NCI-H526 (cell line): ENCODE measurements around the gene PIN1.
"Not testable (repeated sequence)": the region's sequence is repeated elsewhere in the genome, so short reads cannot be mapped to it uniquely, and the experiment has no call there.

ENCODE experiments used
- DNase-seq, 2 experiments: peaks; one replicate each; lab custom pipeline; 2025; lab: John Stamatoyannopoulos, UW

PIN1 gene

GRCh38 chr19:9834726-9835506, at the start of gene PIN1:
PIN1 (plus strand) TSS chr19:9835318; CDS start chr19:9835345, 27 bp downstream.
- peak; percentile 90 to 97 for DNase-seq

DNA sequence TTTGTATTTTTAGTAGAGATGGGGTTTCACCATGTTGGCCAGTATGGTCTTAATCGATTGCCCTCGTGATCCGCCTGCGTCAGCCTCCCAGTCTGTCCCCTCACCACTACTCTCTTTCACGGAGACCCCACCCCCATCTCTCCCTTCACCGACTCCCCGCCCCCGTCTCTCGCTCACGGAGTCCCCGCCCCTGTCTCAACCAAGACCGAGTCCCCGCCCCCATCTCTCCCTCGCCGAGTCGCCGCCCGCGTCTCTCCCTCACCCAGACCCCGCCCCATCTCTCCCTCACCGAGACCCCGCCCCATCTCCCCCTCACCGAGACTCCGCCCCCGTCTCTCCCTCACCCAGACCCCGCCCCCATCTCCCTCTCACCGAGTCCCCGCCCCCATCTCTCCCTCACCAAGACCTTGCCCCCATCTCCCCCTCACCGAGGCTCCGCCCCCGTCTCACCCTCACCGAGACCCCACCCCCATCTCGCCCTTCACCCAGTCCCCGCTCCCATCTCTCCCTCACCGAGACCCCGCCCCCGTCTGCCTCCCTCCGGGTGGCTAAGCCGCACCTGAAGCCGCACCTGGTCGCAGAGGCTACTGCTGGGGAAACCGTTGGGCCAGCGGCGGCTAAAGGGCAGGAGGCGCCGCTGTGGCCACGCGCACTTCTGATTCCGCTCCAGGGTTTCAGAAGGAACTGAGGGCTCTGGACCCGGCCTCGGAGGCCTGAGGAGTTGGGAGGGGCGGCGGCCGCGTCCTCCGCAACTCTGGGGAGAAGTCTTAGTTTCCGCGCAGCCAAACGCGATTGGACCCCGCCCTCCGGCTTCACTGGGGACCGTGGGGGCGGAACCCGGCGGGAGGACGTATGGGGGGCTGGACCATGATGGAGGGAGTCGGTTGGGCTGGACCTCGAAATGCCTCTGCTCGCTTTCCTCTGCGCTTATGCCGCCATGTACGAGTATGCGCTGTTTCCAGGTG, 49.5 kb upstream of the PIN1 start:
- peak; percentile 94 to 99 for DNase-seq

- DNase-seq, result no peak
Observed at GRCh38 chr19:9786342-9786741, 48.8 kb upstream of the PIN1 start.

- no peak for DNase-seq
Observed at GRCh38 chr19:9786819-9787218, 48.3 kb upstream of the PIN1 start.

GRCh38 chr19:9788604-9789003, 46.5 kb upstream of the PIN1 start:
- DNase-seq, result not testable (repeated sequence)

GRCh38 chr19:9789066-9789465, 46.1 kb upstream of the PIN1 start:
- DNase-seq, result no peak

- DNase-seq, result not testable (repeated sequence)
Observed at GRCh38 chr19:9789579-9789978, 45.5 kb upstream of the PIN1 start.

DNA sequence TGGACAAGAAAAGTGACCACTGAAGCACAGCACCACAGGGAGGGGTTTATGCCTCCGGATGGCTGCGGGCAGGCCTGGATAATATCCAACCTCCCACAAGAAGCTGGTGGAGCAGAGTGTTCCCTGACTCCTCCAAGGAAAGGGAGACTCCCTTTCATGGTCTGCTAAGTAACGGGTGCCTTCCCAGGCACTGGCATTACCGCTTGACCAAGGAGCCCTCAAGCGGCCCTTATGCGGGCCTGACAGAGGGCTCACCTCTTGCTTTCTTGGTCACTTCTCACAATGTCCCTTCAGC, 44.1 kb upstream of the PIN1 start:
- DNase-seq, result not testable (repeated sequence)

DNA sequence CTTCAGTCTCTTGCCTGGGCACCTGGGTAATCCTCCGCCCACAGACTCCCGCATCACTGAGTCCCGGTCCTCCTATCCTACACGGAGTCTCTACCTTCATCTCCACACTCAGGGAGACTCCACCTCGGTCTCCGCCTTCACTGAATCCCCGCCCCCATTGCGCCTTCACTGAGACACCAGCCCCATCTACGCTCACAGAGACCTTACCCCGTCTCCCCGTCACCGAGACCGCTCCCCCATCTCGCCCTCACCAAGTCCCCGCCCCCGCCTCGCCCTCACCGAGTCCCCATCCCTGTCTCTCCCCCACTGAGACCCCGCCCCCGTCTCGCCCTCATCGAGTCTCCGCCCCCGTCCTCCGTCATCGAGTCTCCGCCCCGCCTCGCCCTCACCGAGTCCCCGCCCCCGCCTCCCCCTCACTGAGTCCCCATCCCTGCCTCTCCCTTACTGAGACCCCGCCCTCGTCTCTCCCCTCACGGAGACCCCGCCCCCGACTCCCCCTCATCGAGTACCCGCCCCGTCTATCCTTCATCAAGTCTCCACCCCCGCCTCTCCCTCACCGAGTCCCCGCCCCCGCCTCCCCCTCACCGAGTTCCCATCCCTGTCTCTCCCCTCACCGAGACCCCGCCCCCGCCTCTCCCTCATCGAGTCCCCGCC, 43.4 kb upstream of the PIN1 start:
- peak; percentile 88 to 97 for DNase-seq

DNA sequence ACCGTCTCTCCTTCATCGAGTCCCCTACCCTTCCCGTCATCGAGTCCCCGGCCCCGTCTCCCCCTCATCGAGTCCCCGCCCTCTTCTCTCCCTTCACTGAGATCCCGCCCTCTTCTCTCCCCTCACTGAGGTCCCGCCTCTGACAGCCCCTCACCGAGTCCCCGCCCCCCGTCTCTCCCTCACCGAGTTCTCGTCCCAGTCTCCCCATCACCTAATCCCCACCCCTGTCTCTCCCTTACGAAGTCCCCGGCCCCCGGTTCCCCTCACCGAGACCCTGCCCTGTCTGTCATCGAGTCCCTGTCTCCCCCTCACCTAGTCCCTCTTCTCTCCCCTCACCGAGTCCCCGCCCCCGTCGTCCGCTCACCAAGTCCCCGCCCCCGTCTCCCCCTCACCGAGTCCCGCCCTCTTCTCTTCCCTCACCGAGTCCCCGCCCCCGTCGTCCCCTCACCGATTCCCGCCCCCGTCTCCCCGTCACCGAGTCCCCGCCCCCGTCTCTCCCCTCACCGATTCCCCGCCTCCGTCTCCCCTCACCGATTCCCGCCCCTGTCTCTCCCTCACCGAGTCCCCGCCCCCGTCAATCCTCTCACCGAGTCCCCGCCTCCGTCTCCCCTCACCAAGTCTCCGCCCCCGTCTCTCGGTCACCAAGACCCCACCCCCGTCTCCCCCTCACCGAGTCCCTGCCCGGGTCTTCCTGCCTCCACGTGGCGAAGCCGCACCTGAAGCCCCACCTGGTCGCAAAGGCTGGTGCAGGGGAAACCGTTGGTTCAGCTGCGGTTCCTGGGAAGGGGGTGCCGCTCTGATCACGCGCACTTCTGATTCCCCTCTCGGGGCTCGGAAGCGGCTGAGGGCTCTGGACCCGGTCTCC, 42.7 kb upstream of the PIN1 start:
- DNase-seq, result peak; percentile 73 to 97

DNA sequence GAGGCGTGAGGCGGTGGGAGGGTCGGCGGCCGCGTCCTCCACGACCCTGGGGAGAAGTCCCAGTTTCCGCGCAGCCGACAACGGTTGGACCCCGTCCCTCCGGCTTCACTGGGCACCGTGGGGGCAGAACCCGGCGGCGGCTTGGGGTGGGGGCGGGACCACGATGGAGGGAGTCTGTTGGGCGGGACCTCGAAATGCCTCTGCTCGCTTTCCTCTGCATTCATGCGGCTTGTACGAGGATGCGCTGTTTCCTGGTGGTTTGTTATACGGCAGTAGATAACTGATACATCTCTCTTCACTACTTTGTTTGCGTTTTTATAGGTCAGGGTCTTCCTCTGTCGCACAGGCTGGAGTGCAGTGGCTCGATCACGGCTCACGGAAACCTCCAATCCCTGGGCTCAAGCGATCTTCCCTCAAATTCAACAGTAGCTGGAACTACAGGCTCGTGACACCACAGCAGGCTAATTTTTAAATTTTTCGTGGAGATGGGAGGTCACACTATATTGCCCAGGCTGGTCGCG, 42.0 kb upstream of the PIN1 start:
- DNase-seq, result peak; percentile 37 to 74

DNA sequence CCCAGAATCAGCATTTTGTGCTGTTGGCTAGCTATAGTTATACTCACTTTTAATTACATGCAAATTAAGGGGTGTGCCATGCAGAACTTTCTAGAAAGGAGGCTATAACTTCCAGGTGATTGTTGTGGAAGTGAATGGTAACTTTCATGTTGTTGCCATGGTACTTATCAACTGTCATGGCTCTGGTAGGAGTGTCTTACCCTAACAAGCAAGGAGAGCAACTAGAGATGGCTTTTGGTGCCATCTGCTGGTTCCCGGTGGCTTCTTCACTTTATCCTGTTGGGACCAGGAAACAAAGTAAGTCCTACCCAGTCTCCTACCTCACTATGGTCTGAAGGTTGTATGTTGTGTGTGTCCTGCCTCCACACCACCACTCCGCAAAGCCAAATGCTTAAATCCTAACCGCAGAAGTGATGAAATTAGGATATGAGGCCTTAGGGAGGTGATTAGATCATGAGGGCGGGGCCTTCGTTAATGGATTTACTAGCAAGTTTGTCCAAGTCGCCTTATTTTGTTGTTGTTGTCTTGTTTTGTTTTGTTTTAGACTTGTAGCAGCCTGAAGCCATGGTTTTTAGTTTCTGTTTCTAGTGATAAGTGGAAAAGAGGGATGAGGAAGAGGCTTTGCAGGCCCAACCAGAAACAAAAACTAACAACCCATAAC, 38.9 kb upstream of the PIN1 start:
- DNase-seq, result peak; percentile 75 to 83

- no peak for DNase-seq
Observed at GRCh38 chr19:9797871-9798270, 37.2 kb upstream of the PIN1 start.

DNA sequence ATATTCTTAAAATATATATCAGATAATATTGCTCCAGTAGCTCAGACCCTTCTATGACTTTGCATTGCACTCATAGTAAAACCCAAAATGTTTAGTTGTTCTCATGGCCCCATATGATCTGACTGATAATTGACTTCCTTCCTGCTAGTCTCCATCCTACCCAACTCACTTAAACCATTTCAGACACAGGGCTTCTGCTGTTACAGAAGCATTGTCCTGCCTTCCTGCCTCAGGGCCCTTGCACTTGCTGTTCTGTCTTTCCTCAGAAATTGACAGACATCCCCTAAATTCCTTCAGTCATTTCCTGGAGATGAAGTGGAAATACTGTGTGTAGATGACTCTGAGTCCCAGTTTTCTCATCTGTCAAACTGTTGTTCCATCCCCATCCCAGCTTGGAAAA, 36.0 kb upstream of the PIN1 start:
- no peak for DNase-seq

DNA sequence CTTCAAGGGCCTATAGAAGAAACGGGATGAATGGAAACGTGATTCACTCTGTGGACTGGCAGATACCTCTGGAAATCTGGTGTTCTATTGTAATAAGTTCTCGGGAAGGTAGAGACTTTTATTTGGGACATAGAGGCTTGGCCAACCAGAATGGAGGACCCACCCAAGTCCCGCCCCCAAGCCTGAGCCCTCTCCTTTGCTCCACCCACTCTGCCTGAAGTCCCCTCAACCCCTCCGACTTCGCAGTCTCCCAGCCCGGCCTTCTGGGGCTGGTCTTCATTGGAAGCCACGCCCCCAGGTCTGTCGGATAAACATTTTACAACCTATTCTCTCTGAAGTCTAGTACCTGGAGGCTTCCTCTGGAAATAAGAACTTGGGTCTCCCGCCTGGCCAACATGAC, 33.1 kb upstream of the PIN1 start:
- peak in 1 of 2 experiments; percentile 18 for DNase-seq

- no peak for DNase-seq
Observed at GRCh38 chr19:9806803-9807202, 28.3 kb upstream of the PIN1 start.

- DNase-seq, result no peak
Observed at GRCh38 chr19:9808855-9809824, 26.0 kb upstream of the PIN1 start.

DNA sequence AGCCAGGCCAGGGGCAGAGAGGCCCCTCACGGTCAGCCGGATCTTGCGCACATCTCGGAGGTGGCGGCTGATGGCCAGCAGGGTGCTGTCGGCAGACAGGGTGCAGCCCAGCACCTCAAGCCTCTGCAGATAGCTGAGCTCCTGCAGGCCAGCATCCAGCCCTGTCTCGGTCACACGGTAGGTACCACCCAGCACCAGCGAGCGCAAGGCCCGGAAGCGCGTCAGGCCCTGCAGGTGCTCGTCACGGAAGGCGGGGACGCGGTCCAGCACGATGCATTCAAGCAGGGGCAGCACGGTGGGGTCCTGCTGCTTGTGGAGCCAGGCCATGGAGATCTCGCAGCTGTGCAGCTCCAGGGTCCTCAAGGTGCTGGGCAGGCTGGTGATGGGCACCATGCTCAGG, 24.0 kb upstream of the PIN1 start:
- no peak for DNase-seq

DNA sequence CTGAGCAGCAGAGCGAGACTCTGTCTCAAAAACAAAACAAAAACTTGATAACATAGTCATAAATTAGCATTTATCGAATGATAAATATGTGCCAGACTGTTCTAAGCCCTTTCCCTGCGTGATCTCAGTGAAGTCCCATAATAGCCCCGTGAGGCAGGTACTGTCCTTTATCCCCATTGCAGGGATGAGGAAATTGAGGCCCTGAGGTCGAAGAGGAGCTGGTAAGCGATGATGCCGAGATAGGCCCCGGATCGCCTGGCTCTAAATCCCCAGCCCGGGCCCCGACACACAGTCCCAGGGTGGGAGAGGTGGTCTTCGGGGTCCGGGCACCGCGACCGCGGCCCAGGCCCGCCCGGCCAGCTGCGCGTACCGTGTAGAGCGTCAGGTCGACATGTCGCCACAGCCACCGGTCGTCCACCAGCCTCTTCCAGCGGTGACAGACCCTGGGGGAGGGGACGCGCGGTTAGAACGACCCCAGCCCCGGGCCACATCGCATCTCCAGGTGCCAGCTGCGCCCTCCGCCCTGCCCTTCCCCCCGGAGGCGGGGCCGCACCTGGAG, 16.9 kb upstream of the PIN1 start:
- DNase-seq, result no peak
